Muscle of back (tissue), 11 donors: ENCODE measurements around the gene SLC6A8. TPM values are rescaled to one million over a fixed set of nuclear protein-coding genes. Genes with fewer than 3 reads are reported as not detected.
"Not testable (repeated sequence)": the region's sequence is repeated elsewhere in the genome, so short reads cannot be mapped to it uniquely, and the experiment has no call there.

Source experiments
- DNase-seq, 3 donors: peaks; one replicate each; pipeline versions ENCODE4 v3.0.0 to v3.0.0-alpha.2; 2013
- polyA plus RNA-seq, 10 donors: library from polyadenylated mRNA; unstranded; fragments of 120-200 nt; gene quantifications; one replicate each; pipeline ENCODE4 v1.2.1, GENCODE V29; 2013; ENCODE audit not compliant: insufficient read length in 10 of 10

The SLC6A8 gene
- polyA plus RNA-seq, 10 donors, result 22.4 to 41.9 (median 35.3) TPM

- DNase-seq, result peak in 1 of 3 donors; percentile 63
Measured at GRCh38 chrX:153727123-153727931, 39.6 kb downstream of the SLC6A8 start.

GRCh38 chrX:153728095-153728494, 40.4 kb downstream of the SLC6A8 start:
- DNase-seq, result no peak

GRCh38 chrX:153728951-153729631, 41.4 kb downstream of the SLC6A8 start:
- no peak for DNase-seq

GRCh38 chrX:153730115-153730514, 42.4 kb downstream of the SLC6A8 start:
- not testable (repeated sequence) for DNase-seq

- DNase-seq, result no peak
Measured at GRCh38 chrX:153731117-153731844, 43.6 kb downstream of the SLC6A8 start.

- no peak for DNase-seq
Measured at GRCh38 chrX:153731845-153732215, 44.1 kb downstream of the SLC6A8 start.

- no peak for DNase-seq
Measured at GRCh38 chrX:153732401-153732800, 44.7 kb downstream of the SLC6A8 start.

- DNase-seq, result no peak
Measured at GRCh38 chrX:153733651-153734240, 46.0 kb downstream of the SLC6A8 start.

GRCh38 chrX:153734871-153735270, 47.1 kb downstream of the SLC6A8 start:
- no peak for DNase-seq

- DNase-seq, result no peak
Measured at GRCh38 chrX:153735274-153735673, 47.5 kb downstream of the SLC6A8 start.

- DNase-seq, result no peak
Measured at GRCh38 chrX:153736071-153736820, 48.5 kb downstream of the SLC6A8 start.

- DNase-seq, result no peak
Measured at GRCh38 chrX:153736871-153737441, 49.2 kb downstream of the SLC6A8 start.

- no peak for DNase-seq
Measured at GRCh38 chrX:153738056-153738605, 50.4 kb downstream of the SLC6A8 start.

GRCh38 chrX:153739754-153740486, 52.2 kb downstream of the SLC6A8 start:
- DNase-seq, result no peak

- DNase-seq, result no peak
Measured at GRCh38 chrX:153740631-153741222, 53.0 kb downstream of the SLC6A8 start.

GRCh38 chrX:153741446-153741845, 53.7 kb downstream of the SLC6A8 start:
- DNase-seq, result no peak

GRCh38 chrX:153742111-153742510, 54.4 kb downstream of the SLC6A8 start:
- not testable (repeated sequence) for DNase-seq

GRCh38 chrX:153742796-153743467, 55.2 kb downstream of the SLC6A8 start:
- DNase-seq, result not testable (repeated sequence)
